T follicular helper cell (primary cell): ENCODE data around the gene ECT2L.

Source experiments
- DNase-seq: peaks from one replicate; pipeline ENCODE4 v3.0.0-alpha.2; 2020; ENCODE audit warnings: low read depth

ECT2L gene

DNA sequence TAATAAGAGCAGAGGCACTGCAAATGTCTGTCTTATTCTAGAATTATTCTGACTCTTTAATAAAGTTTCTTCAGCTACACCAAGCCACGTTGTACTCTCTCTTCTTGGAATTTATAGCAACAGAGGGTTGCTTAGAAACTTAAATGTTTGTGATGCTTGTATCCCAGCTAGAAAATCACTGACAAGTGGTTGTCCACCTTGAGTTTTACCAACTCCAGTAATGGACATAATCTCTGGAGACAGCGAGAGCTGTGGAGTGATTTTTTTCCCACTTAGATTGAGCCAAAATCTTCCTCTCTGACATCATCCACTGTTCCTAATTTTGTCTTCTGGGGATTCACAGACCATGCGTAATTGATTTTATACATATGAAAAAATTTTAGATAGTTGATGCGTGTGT, 8.0 kb downstream of the ECT2L start:
- no peak for DNase-seq

DNA sequence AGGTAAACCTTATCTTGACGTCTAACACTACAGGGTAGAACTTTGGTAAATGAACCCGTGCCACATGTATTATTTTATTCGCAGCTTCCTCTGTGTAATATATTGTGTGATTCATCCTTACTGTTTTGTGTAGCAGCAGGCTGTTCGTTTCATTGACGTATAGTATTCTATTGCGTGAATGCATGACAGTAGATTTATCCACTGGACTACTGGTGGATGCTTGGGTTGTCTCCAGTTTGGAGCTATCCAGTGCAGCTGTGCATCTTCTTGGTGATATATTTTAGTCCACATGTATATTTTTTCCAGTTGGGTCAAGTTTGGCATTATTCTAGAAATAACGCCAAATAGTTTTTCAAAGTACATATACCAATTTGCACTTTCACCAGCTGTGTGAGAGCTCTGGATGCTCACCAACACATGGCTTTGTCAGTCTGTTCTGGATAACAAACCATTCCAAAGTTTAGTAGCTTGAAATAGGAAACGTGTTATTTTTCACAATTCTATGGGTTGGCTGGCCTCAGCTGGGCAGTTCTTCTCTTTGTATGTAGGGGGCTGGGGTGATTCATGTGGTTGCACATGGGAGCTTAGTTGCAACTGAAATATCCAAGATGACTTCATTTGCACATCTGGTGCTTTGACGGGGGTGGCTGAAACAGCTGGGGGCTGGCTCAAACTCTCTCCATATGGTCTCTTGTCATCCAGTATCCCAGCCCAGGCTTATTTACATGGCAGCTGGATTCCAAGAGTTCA, 9.3 kb downstream of the ECT2L start:
- no peak for DNase-seq

DNA sequence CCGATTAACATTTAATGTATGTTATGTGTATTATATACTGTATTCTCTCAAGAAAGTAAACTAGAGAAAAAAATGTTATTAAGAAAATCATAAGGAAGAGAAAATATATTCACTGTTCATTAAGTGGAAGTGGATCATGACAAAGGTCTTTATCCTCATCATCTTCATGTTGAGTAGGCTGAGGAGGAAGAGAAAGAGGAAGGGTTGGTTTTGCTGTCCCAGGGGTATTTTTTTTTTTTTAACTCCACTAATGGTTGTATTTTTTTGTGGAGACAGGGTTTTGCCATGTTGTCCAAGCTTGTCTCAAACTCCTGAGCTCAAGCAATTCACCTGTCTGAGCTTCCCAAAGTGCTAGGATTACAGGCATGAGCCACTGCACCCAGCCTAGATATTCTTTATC, 11.0 kb downstream of the ECT2L start:
- no peak for DNase-seq

DNA sequence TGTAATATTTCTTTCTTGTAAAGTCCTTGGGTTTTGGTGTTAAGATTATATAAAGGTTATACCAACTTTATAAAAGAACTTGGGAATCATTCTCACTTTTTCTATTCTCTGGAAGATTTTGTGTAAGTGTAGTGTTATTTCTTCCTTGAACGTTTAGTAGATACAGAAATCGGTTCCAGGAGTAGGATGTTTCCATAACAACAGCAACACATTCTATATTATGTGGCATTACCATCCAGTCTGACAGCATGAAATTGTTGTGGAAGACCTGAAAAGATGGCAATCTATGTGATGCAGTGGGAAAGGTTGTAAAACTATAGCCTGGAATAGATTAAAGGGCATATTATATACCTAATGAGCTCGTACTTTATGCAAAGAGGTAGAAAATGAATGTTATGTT, 13.8 kb downstream of the ECT2L start:
- no peak for DNase-seq

DNA sequence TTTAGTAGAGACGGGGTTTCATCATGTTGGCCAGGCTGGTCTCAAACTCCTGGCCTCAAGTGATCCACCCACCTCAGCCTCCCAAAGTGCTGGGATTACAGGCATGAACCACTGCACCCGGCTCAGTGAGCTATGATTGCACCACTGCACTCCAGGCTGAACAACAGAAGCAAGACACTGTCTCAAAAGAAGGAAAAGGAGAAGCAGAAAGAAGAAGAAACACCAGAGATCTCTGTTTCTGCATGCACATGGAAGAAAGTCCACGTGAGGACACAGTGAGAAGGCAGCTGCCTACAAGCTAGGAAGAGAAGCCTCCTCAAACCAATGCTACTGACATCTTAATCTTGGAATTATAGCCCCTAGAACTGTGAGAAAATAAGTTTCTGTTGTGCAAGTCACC, 16.0 kb downstream of the ECT2L start:
- DNase-seq: no peak

DNA sequence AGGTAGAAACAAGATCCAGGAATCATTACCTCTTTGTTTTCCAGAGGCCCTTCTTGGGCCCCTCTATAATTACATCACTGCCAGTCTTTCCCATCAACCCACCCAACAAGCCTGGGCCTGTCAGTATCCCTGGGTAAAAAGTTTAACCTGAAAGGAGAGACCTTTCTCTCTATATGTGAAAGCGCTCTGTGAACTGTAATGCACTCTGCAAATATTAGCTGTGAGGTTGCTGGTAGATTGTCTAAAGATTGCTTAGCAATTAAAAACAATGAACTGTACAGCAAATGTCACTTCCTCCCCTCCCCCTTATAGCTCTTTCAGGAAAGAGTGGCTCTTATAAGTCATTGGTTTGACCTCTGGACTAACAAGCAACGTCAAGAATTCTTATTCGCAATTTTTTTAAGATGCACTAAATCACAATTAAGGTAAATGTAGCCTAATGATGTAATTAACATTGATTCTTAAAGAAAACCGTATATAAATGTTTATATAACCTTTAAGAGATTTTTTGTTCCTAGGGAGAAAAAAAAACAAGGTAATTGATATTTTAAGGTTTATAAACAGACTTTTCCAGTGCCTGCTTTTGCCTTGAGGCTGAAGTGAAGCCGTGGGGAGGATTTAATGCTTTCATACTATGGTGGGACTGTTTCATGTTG, 18.4 kb downstream of the ECT2L start:
- no peak for DNase-seq

DNA sequence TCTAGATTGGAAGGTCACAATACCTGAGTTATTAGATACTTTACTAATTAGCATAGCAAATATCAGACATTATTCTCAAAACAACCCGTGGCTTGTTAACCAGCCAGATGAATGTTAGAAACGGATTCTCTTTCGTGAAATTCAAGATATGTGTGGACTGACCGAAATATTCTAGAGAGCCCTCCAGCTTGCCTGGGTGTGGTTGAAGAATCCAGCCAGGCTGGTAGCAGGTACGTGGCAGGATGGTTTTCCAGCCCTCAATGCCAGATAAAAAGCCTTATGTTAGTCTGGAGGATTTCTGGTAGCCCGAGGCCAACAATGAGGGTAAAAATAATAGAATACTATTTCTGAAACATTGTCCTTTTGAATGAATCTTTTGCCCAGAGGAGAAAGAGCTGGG, 19.3 kb downstream of the ECT2L start:
- no peak for DNase-seq

DNA sequence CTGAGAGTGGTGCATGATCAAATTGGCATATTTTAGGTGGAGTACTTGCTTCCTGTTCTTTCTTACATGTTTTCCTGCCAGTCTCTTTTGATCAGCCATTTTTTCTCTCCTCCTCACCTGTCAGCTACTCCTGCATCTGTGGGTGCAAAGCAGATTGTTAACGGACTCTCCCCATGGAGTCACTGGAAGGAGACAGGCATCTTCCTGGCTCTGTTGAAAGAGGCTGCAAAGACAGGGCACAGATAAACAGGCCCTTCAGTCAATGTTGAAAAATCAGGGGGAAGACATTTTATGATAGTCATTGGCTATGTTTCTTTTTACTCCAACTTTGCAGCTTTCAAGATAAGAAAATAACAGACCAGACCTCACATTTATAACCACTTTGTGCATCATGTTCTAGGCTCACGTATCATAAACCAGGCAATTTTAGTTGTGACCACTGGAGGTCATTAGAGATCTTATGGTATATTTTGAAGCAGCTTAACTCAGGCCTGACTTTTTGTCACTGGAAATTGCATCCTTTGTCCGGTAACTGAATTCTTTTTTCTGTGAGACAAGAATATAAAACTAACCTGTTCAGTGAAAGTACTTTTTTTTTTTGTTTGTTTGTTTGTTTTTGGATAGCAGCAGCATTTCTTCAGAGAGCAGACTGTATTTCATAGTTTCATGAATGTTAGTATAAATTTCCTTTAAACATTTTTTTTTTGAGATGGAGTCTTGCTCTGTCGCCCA, 20.1 kb downstream of the ECT2L start:
- no peak for DNase-seq

DNA sequence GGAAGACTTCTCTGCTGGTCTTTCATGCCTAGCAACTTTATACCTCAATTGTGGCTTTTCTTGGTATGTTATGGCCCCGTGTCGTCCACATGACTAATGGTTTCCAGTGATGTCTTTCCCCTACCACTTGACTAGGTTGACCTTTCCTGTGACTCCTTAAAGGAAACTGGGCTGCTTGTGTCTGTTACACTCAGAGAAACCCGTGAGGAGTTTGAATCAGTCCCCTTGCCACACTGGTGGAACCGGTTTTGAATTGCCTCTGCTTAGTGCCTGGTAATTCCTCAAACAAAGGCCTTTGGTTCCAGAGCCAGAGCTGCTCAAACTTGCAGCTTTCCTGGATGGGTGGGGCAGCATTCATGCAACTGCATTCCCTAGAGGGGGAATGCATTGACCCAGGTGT, 21.9 kb downstream of the ECT2L start:
- DNase-seq: no peak

DNA sequence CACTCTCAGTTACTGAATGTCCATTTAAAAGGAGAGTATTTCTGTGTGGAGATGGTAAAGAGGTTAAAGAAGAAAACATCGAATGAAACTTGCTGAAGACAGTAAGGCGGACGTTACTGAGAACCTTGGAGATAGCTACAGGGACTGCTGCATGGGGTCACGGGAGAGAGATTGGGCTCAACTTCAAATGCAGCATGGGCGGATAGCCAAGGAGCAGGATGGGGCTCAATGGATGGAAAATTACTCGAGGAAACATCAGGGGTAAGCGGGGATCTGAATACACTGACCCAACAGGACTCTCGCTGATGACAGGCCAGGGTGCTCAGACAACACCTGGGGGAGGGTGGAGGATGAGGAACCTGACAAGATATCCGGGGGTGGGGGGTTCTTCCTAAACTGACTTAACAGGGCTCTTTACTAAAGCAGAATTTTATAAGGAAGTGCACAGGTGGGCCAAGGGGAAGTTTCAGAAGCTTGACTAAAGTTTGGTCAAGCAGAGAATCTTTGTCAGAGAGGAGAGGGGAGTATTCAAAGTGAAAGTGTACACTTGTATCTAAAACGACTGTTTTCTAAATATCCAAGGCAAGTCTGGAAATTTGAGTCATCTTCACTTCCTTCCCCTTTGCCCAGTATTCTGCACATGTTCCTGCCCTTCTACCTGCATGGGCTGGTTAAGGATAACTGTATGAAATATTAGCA, 22.8 kb downstream of the ECT2L start:
- no peak for DNase-seq

DNA sequence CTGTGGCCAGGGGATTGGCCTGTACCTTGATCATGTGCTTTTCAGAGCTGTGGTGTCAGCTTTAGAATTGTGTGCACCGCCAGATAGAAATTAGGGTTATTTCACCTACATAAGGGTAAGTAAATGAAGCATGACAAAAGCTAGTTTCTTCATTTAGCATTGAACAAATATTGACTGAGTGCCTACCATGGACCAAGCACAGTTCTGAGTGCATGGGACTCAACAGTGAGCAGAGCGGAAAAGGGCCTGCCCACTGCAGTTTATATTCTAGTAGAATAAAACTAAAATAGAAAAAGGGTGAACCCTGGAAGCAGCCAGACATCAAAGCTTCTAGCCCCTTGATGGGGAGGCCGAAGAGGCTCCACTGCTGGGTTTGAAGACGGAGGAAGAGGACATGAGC, 25.6 kb downstream of the ECT2L start:
- DNase-seq: no peak

DNA sequence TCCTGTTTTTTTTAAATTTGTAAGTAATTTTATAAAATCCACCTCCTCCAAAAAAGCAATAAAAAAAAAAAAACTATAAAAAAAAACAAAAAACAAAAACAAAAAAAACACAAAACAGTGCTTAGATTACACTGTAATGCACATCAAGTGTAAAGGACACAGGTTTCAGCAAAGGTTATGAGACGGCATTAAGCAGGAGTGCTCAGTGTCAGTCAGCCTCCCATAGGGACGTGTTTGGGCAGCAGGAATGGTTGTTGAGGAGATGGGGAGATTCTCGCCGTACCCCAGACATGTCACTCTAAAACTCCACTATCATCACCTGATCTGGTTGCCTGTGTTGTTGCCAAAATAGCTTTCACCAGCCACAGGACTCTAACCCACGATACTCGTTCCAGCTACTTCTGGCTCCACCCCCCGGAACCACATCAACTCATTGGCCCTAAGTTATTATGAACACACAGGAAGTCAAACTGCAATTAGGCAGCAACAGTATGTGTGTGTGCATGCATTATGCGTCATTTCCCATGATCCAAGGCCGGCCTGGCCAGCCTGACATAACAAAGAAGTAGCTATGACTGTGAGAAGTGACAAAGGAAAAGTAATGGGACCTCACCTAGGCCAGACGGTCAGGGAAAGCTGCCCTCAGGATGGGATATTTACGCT, 28.7 kb downstream of the ECT2L start:
- no peak for DNase-seq

DNA sequence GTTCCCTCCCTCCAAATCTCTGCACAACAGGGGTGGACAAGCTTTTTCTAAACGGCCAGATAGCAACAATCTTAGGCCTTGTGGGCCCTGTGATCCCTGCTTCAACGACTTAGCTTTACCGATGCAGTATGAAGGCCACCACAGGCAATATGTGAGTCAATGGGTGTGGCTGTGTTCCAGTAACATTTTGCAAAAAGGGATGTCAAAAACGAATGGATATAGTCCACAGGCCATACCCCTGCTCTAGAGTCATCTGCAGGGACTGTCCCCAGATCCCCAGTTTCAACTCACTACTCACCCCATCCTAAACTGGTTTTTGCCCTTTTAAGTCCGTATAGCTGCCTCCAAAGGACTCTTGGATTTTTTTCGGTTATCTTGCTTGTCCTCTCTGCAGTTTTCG, 34.4 kb downstream of the ECT2L start:
- no peak for DNase-seq

DNA sequence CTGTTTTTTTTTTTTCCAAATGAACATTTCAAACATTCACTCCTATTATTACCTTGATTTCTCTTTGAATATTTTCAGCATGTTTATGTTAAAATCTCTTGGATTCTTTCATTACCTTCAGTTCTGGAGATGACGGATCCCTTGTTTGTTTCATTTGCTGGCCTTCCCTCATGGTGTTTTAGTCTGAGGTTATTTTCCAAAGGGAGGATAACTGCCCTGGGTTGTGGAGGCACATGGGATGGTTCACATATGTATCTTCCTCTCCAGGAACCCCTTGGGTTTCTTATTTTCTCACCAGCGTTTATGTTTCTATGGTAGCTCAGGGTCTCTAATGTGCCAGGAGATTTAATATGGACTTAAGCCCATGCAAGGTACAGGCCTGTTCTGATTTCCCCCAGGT, 36.3 kb downstream of the ECT2L start:
- no peak for DNase-seq

DNA sequence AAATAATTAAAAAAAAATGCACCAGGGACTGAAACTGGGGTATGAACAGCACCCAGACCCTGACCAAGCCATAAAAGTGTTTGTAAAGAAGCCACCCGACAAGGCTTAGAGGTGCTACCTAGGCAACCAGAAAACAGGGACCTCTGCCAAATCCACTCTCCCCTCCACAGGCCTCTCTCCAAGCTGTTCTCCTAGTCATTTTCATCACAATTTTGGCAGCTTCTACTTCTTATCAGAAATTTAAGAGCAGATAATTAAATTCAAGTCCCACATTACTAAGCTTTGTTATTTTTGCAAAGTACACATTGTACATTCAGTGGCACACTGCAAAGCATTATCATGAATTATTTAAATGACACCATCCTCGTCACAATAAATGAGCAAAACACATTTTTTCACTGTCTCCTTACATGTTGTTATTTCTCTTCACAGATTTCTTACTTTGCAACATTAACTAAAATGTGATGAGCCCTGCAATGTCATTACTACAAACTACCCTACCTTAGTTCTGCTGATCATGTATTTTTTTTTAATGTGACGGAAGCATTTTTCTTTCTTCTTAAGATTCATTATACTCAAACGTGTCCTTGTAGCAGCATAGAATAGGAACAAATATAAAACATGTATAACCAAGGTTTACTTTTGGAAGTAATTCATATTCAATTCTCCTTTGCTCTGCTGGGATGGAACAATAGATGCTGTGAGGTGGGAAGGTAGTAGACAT, 38.1 kb downstream of the ECT2L start:
- DNase-seq: no peak

DNA sequence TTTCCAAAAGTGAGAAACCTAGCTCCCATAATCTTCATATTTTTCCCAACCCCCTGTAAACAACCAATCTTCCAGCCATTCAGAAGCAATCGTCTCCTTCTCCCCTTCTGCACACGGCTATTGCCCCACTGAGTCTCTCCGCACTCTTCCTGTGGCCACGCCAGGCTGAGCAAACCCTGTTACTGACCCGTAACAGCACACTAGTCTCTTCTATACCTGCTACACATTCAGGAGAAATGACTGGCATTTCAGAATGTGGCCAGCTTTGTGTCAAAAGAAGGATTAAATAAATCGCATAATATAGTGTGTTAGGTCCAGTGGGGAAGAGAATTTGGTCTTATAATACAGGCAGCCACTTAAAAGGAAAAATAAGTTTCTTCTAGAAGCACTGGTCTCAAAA, 41.4 kb downstream of the ECT2L start:
- no peak for DNase-seq

DNA sequence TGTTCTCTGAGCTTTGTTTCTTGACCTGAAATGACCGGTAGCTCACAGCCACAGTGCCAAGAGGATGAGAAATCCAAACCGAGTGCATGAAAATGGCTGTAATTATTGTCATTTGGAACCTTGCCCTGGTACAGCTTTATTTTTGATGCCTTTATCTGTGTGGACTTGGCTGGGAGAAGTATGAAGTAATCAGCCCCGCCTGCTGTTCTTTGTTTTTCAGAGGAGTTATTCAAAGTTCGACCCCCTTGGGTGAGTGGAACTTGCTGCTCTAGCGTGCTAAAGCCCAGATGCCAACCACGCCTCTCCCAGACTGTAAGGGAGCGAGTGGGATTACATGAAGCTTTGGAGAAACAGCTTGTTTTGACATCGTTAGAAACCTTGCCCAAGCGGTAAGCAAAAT, 48.3 kb downstream of the ECT2L start:
- no peak for DNase-seq

DNA sequence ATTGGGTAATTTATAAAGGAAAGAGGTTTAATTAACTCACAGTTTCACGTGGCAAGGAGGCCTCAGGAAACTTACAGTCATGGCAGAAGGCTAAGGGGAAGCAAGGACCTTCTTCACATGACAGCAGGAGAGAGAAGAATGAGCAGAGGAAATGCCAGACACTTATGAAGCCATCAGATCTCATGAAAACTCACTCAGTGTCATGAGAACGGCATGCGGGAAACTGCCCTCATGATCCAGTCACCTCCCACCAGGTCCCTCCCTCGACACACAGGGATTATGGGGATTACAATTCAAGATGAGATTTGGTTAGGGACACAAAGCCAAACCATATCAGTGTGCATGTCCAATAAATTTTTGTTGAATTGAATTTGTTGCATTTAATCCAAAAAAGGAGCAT, 52.0 kb downstream of the ECT2L start:
- DNase-seq: no peak

DNA sequence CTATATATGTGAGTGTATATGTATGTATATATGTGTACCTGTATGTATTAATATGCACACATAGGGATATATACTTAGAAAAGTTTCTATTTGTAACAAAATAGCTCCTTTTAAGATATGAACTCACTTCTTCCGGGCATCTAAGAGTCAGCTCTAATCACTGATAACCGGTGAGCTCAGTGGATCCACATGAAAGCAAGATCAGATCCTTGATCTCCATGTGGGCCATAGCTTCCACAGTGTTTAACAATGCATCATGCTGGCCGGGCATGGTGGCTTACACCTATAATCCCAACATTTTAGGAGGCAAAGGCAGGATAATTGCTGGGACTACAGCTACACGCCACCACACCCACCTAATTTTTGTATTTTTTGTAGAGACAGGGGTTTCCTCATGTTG, 52.6 kb downstream of the ECT2L start:
- DNase-seq: no peak

DNA sequence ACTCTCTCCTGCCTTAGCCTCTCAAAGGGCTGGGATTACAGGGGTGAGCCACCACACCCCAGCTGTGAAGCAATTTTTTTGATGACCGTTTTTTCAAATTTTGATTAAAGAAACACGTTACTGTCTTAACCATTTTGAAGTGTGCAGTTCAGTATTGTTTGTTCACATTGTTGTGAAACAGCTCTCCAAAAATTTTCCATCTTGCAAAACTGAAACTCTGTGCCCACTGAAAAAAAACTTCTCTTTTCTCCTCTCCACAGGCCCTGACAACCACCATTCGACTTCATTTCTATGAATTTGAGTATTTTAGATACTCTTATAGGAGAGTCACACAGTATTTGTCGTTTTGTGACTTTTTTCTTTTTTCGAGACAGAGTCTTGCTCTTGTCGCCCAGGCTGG, 53.9 kb downstream of the ECT2L start:
- no peak for DNase-seq

DNA sequence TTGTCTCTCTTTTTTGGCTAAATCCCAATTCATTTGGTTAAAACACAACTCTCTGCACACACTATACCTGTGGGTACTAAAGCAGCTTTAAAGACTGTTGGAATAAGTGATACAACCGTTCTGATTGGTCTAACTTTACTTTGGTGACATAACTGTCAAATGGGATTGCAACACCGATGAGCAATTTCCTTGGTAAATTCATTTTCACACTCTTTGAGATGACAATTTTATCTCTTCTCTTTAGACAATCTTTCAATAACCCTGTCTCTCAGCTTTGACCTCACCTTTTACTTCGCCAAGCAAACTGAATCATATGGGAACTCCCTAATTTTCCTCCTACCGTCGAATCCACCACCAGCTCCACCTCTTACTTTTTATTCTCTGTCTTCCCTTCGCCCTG, 60.8 kb downstream of the ECT2L start:
- DNase-seq: no peak

DNA sequence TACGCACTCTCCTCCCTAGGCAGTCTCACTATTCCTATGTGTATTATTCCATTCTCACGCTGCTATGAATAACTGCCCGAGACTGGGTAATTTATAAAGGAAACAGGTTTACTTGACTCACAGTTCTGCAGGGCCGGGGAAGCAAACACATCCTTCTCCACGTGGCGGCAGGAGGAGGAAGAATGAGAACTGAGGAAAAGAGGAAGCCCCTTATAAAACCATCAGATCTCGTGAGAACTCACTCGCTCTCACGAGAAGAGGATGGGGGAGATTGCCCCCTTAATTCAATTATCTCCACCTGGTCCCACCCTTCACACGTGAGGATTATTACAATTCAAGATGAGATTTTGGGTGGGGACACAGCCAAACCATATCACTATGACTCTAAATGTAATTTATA, 61.9 kb downstream of the ECT2L start:
- no peak for DNase-seq
